HG03354 (cell line): ENCODE measurements around the gene ALDH1A3.

Source experiments
- ATAC-seq: cut with Tn5 transposase; IDR thresholded peaks from one replicate; pipeline ENCODE4 v1.9.1; 2021; ENCODE audit warnings: mild to moderate bottlenecking; ENCODE audit not compliant: unreplicated experiment, poor library complexity, severe bottlenecking

ALDH1A3 gene

GRCh38 chr15:100899601-100900000, 20.0 kb downstream of the ALDH1A3 start:
- no peak for ATAC-seq

- no peak for ATAC-seq
These were observed 20.6 kb downstream of the ALDH1A3 start for GRCh38 chr15:100900136-100900794.

GRCh38 chr15:100900795-100901169, 21.2 kb downstream of the ALDH1A3 start:
- ATAC-seq = no peak

GRCh38 chr15:100901296-100901695, 21.7 kb downstream of the ALDH1A3 start:
- ATAC-seq = no peak

GRCh38 chr15:100901702-100902435, 22.2 kb downstream of the ALDH1A3 start:
- ATAC-seq = no peak

- no peak for ATAC-seq
These were observed 23.0 kb downstream of the ALDH1A3 start for GRCh38 chr15:100902436-100903167.

GRCh38 chr15:100903168-100903554, 23.5 kb downstream of the ALDH1A3 start:
- ATAC-seq = no peak

- ATAC-seq = no peak
These were observed 26.2 kb downstream of the ALDH1A3 start for GRCh38 chr15:100905850-100906249.

GRCh38 chr15:100908466-100908865, 28.8 kb downstream of the ALDH1A3 start:
- no peak for ATAC-seq

GRCh38 chr15:100909565-100909964, 29.9 kb downstream of the ALDH1A3 start:
- ATAC-seq = no peak

GRCh38 chr15:100909989-100910955, 30.6 kb downstream of the ALDH1A3 start:
- no peak for ATAC-seq

GRCh38 chr15:100911086-100911485, 31.5 kb downstream of the ALDH1A3 start:
- ATAC-seq = no peak

GRCh38 chr15:100913961-100914360, 34.3 kb downstream of the ALDH1A3 start:
- no peak for ATAC-seq

- no peak for ATAC-seq
These were observed 35.2 kb downstream of the ALDH1A3 start for GRCh38 chr15:100914876-100915275.

- ATAC-seq = peak; percentile 76
These were observed 38.5 kb downstream of the ALDH1A3 start for GRCh38 chr15:100918034-100918689.

- peak; percentile 32 for ATAC-seq
These were observed 39.3 kb downstream of the ALDH1A3 start, which contains the start of gene LRRK1 for GRCh38 chr15:100918690-100919480. Gene LRRK1, plus strand, starts transcription at chr15:100919357. Its CDS starts 5,276 bp downstream, at chr15:100924633.

GRCh38 chr15:100919481-100920405, 40.1 kb downstream of the ALDH1A3 start:
- peak; percentile 24 for ATAC-seq
